ENCODE data around the gene FUS. TPM values are rescaled to one million over a fixed set of nuclear protein-coding genes. Genes with fewer than 3 reads are reported as not detected.

FUS gene
- total and polyA plus RNA-seq, 2 of the 13 experiments (the other 11 are each of a cell fraction or from before 2014, with no cell fraction given): 68.1 to 168 TPM

GRCh38 chr16:31131841-31132271, 48.1 kb upstream of the FUS start:
- Histone ChIP-seq H3K27me3 (ENCODE audit: control insufficient read depth in 1 of 2, insufficient read depth in 2 of 2, low read length in 2 of 2) (peaks cover 2 to 3% of the 10 kb centered on the region in 2 experiments; a peak in 2 of 5 replicates), H3K4me3 (replicated peaks in 1 of 3; ENCODE audit: insufficient read depth in 1 of 3, low read depth in 2 of 3, low read length in 3 of 3) (no peak overlapping the region), H3K4me1 (ENCODE audit: insufficient read depth, low read length) (peaks cover 30% of the 10 kb centered on the region), H3K27ac (ENCODE audit: extremely low read length, insufficient read depth, low read length) (no peak overlapping the region), H3K9me3 (ENCODE audit: low read length) (no peaks in the 10 kb centered on the region), H3K36me3 (replicated peaks in 1 of 2; ENCODE audit: control insufficient read depth in 1 of 2, insufficient read depth in 2 of 2, low read length in 2 of 2) (peaks cover 17 to 18% of the 10 kb centered on the region in 2 experiments; a peak in 4 of 5 replicates), H3K4me2 (ENCODE audit: low read depth, low read length) (no peak overlapping the region), H3K79me2 (ENCODE audit: insufficient read depth, low read length) (no peaks in the 10 kb centered on the region), H2AFZ (ENCODE audit: low read length) (no peak overlapping the region), H4K20me1 (ENCODE audit: insufficient read depth, low read length) (no peaks in the 10 kb centered on the region), H3K9ac (ENCODE audit: insufficient read depth, low read depth, low read length) (no peak overlapping the region)
- TF ChIP-seq ZNF766 (CRISPR knock-in tag; IDR thresholded peaks at IDR 0.05; ENCODE audit: borderline replicate concordance) (no peak), POLR2AphosphoS2 (IDR thresholded peaks at IDR 0.05; ENCODE audit: low read depth, low read length) (no peak), ZNF329 (CRISPR knock-in tag; IDR thresholded peaks at IDR 0.05; ENCODE audit: low read depth) (no peak)
- FAIRE-seq (no peak), DNase-seq (ENCODE audit: low spot score) (no peak), ATAC-seq (no peak)
- WGBS (ENCODE audit: low lambda C conversion rate): 78% methylated on average over 2 of the region's 5 CpGs
- in situ Hi-C loops (cut with HindIII; ENCODE audit: extremely low pct_ligation_motif_present, low pct_unique_long_range_greater_than_20kb) (no loop called here), intact Hi-C loops (cut with micrococcal nuclease; ENCODE audit: unreplicated experiment) (no loop called here)
- ChIA-PET CTCF (ENCODE audit: low intra/inter-chr PET ratio, low total read pairs) (no interaction called here), POLR2A (interaction anchor here (0.9 to 1.7 kb wide), 2 partner anchors 14 to 18 kb away, joined by 3 to 8 read pairs; partner anchors contain the start of gene KAT8)
- BruUV-seq (replicated peaks): no TSS peak

- H3K27ac ChIP-seq (ENCODE audit: extremely low read length, insufficient read depth, low read length): no peak overlapping the region
- POLR2A ChIA-PET: interaction anchor here (0.9 to 1.7 kb wide), 3 partner anchors 10 to 19 kb away, joined by 3 to 8 read pairs (median 4); partner anchors contain the start of gene KAT8
- peaks cover 2 to 3% of the 10 kb centered on the region in 2 experiments; a peak in 2 of 5 replicates for H3K27me3 ChIP-seq (ENCODE audit: control insufficient read depth in 1 of 2, insufficient read depth in 2 of 2, low read length in 2 of 2)
- H3K4me3 ChIP-seq (replicated peaks in 1 of 3; ENCODE audit: insufficient read depth in 1 of 3, low read depth in 2 of 3, low read length in 3 of 3): no peak overlapping the region
- no peaks in the 10 kb centered on the region for H3K9me3 ChIP-seq (ENCODE audit: low read length)
- CTCF ChIA-PET (ENCODE audit: low intra/inter-chr PET ratio, low total read pairs): no interaction called here
- ATAC-seq: no peak
- no TSS peak for BruUV-seq (replicated peaks)
- no peak for DNase-seq (ENCODE audit: low spot score)
- 96% methylated on average over 19 of the region's 20 CpGs for WGBS (ENCODE audit: low lambda C conversion rate)
- peak; percentile 67 for TF ChIP-seq AGO2 (optimal IDR thresholded peaks at IDR 0.05; ENCODE audit: low read depth, low read length)
- no peak for TF ChIP-seq SAP130 (CRISPR knock-in tag; IDR thresholded peaks at IDR 0.05; ENCODE audit: low read depth)
- H3K4me1 ChIP-seq (ENCODE audit: insufficient read depth, low read length): peaks cover 30% of the 10 kb centered on the region
- H3K9ac ChIP-seq (ENCODE audit: insufficient read depth, low read depth, low read length): no peak overlapping the region
- in situ Hi-C loops (cut with HindIII; ENCODE audit: extremely low pct_ligation_motif_present, low pct_unique_long_range_greater_than_20kb) (no loop called here), intact Hi-C loops (cut with micrococcal nuclease; ENCODE audit: unreplicated experiment) (no loop called here)
- no peak overlapping the region for H2AFZ ChIP-seq (ENCODE audit: low read length)
- no peaks in the 10 kb centered on the region for H3K79me2 ChIP-seq (ENCODE audit: insufficient read depth, low read length)
- no peak for FAIRE-seq
- no peaks in the 10 kb centered on the region for H4K20me1 ChIP-seq (ENCODE audit: insufficient read depth, low read length)
- H3K36me3 ChIP-seq (replicated peaks in 1 of 2; ENCODE audit: control insufficient read depth in 1 of 2, insufficient read depth in 2 of 2, low read length in 2 of 2): peaks cover 12 to 17% of the 10 kb centered on the region in 2 experiments; a peak in 4 of 5 replicates
- no peak overlapping the region for H3K4me2 ChIP-seq (ENCODE audit: low read depth, low read length)
These were observed 47.5 kb upstream of the FUS start for GRCh38 chr16:31132303-31132979.

All from HepG2 (cell line).